Neutrophil (primary cell): ENCODE results near the gene GALNT13.

Experiments
- H3K27ac ChIP-seq: fragments of 200-600 bp; sonication (generic); 2 replicates; pipeline ENCODE4 v1.5.1; 2016; ENCODE audit warnings: mild to moderate bottlenecking, moderate library complexity
- H3K27me3 ChIP-seq: fragments of 200-600 bp; sonication (generic); 2 replicates; pipeline ENCODE4 v1.6.0; 2016; ENCODE audit warnings: mild to moderate bottlenecking
- H3K36me3 ChIP-seq: fragments of 200-600 bp; sonication (generic); 2 replicates; pipeline ENCODE4 v1.5.1; 2017
- H3K4me1 ChIP-seq, 2 experiments: fragments of 200-600 bp in 1 of 2; sonication (generic) in 1 of 2; 1 replicate in 1 of 2; 2 replicates in 1 of 2; pipeline versions ENCODE4 v1.5.1 to v1.6.1; 2013 to 2016; ENCODE audit warnings: low read depth in 1 of 2, low read length in 1 of 2, mild to moderate bottlenecking in 1 of 2, moderate library complexity in 1 of 2; ENCODE audit not compliant: control insufficient read depth in 1 of 2, insufficient read depth in 1 of 2
- H3K4me3 ChIP-seq, 2 experiments: fragments of 200-600 bp in 1 of 2; sonication (generic) in 1 of 2; 1 replicate in 1 of 2; 2 replicates in 1 of 2; pipeline ENCODE4 v1.5.1; 2013 to 2016; ENCODE audit warnings: low read depth in 1 of 2, low read length in 1 of 2, mild to moderate bottlenecking in 1 of 2, moderate library complexity in 1 of 2
- H3K9me3 ChIP-seq: fragments of 200-600 bp; sonication (generic); 2 replicates; pipeline ENCODE4 v1.5.1; 2016
- TF ChIP-seq, protein P1 (sequence below): fragments of 200-600 bp; sonication (generic); IDR thresholded peaks from 2 replicates; pipeline ENCODE4 v1.5.1; 2016; ENCODE audit warnings: antibody characterized with exemption

The GALNT13 gene

DNA sequence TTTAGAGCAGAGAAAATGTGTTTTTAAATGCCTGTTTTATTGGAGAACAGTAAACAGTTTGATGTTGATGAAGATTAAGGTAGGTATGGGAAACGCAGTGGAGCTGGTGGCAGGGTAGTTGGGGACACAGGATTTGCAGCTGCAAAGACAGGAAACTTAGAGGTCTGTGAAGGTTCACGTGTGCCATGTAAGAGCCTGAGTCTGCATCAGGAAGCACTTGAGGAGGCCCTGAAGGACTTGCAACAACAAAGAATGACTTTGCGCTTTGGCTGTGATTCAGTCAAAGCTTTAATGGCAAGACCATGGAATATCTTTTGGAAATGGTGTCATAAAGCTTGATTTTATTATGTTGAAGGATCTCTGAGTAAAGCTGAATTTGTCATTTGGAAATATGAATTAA is 479.2 kb downstream of the GALNT13 start:
- Histone ChIP-seq H3K9me3 (no peaks in the 10 kb centered on the region), H3K4me3 (no peak overlapping the region), H3K27ac (no peak overlapping the region), H3K4me1 (no peaks in the 10 kb centered on the region), H3K27me3 (no peaks in the 10 kb centered on the region), H3K36me3 (no peaks in the 10 kb centered on the region)
- TF ChIP-seq, protein P1, sequence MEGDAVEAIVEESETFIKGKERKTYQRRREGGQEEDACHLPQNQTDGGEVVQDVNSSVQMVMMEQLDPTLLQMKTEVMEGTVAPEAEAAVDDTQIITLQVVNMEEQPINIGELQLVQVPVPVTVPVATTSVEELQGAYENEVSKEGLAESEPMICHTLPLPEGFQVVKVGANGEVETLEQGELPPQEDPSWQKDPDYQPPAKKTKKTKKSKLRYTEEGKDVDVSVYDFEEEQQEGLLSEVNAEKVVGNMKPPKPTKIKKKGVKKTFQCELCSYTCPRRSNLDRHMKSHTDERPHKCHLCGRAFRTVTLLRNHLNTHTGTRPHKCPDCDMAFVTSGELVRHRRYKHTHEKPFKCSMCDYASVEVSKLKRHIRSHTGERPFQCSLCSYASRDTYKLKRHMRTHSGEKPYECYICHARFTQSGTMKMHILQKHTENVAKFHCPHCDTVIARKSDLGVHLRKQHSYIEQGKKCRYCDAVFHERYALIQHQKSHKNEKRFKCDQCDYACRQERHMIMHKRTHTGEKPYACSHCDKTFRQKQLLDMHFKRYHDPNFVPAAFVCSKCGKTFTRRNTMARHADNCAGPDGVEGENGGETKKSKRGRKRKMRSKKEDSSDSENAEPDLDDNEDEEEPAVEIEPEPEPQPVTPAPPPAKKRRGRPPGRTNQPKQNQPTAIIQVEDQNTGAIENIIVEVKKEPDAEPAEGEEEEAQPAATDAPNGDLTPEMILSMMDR, result no peak

DNA sequence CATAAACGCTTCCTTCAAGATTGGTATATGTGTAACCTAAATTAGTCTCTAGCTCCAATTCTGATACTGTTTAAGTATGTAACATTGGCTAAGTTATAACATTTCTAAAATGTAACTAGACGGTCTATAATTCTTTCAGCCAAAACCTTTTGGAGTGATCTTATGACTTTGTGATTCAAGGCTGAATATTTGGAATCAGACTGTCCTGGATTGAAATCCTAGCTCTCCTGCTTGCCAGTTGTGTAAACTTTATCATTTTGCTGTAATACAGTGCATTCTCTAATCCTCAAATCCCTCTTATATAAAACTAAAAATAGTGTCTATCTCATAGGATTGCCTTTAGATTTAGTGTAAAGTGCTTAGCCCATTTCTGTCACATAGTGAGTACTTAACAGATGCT is 489.6 kb downstream of the GALNT13 start:
- Histone ChIP-seq H3K4me3 (no peak overlapping the region), H3K4me1 (no peaks in the 10 kb centered on the region), H3K9me3 (peaks cover 6% of the 10 kb centered on the region), H3K36me3 (no peaks in the 10 kb centered on the region), H3K27ac (no peak overlapping the region), H3K27me3 (no peaks in the 10 kb centered on the region)
- TF ChIP-seq, protein P1, result no peak

DNA sequence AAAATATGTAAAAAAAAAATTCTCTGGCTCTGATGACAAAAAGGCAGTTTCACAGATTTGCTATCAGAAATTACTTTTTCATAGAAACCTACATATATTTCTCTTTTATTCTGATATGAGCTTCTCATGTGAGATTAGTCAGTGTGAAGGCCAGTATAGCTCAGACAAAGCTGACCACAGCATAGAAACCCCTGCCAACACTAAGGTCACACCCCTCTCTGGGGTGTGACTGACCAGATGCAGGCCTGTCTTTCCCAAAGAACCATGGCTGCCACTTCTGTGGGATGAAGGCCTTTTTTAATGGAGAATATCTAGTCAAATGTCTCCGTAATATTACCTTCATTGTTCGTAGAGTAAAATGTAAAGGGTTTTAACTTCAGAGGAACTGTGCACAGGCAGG is 496.4 kb downstream of the GALNT13 start:
- Histone ChIP-seq H3K9me3 (no peaks in the 10 kb centered on the region), H3K36me3 (no peaks in the 10 kb centered on the region), H3K27ac (no peak overlapping the region), H3K4me1 (no peaks in the 10 kb centered on the region), H3K27me3 (no peaks in the 10 kb centered on the region), H3K4me3 (no peak overlapping the region)
- TF ChIP-seq, protein P1, result no peak

DNA sequence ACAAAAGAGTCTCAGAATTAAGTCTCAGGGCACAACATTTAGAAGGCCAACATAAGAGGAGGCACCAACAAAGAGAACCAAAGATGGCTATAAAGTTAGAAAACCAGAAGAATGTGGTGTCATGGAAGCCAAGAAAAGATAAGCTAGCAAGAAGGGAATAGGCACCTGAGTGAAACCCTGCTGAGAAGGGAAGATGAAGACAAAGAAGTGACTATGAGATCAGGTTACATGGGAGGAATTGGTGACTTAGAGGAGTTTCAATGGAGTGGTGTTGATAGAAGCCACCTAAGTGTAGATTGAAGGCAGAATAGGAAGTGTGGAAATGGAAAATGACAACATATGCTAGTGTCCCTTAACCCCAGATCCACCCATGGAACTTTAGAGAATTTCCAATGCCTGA is 499.2 kb downstream of the GALNT13 start:
- H3K9me3 ChIP-seq, result no peaks in the 10 kb centered on the region
- no peaks in the 10 kb centered on the region for H3K4me1 ChIP-seq
- no peaks in the 10 kb centered on the region for H3K36me3 ChIP-seq
- no peak overlapping the region for H3K27ac ChIP-seq
- TF ChIP-seq, protein P1, result no peak
- H3K27me3 ChIP-seq, result peaks cover 8% of the 10 kb centered on the region
- no peak overlapping the region for H3K4me3 ChIP-seq

DNA sequence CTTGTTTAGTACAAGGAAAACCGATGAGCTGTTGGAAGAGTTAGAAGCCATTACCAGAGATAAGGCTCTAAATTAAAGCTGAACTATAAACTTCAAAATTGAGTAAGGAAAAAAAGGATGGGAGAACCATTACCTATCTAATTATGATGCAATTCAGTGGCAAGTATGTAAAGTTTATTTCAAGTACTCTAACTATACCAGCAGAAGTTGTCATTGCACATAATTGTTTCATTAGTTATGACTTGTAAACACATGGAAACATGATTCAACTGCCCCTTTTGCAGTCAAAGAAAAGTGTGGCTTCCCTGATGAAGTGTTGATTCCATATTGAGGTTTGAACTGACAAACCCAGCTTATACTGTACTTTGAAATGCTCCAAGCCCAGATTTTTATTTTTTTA is 502.7 kb downstream of the GALNT13 start:
- TF ChIP-seq, protein P1, result no peak
- Histone ChIP-seq H3K4me1 (no peaks in the 10 kb centered on the region), H3K27me3 (peaks cover 13% of the 10 kb centered on the region), H3K9me3 (no peaks in the 10 kb centered on the region), H3K36me3 (no peaks in the 10 kb centered on the region), H3K4me3 (no peak overlapping the region), H3K27ac (no peak overlapping the region)

DNA sequence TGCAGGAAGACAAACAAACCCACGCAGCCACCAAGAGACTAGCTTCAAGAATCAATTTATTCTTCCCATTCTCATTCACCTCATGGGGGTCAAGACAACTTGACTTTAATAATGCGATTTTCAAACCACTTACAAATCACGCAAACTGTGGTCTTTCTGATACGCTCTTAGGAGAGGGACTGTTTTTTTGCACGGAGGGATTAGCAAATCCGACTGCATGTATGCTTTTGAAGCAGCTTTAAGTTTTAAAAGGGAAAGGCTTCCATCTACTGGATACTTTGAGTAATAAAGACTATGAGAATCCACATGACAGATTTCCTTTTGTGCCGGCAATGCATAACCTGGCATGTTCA is 503.8 kb downstream of the GALNT13 start:
- Histone ChIP-seq H3K27me3 (peaks cover 13% of the 10 kb centered on the region), H3K27ac (no peak overlapping the region), H3K36me3 (no peaks in the 10 kb centered on the region), H3K4me1 (no peaks in the 10 kb centered on the region), H3K4me3 (no peak overlapping the region), H3K9me3 (no peaks in the 10 kb centered on the region)
- TF ChIP-seq, protein P1, result no peak
